Measurements from ENCODE around the gene PSMB10. TPM values are rescaled to one million over a fixed set of nuclear protein-coding genes. Genes with fewer than 3 reads are reported as not detected.
A peak's percentile ranks its signal among the peaks of the same experiment; 100 is the strongest.

PSMB10 gene
- total RNA-seq, 2 experiments from 2014 or later = 185 to 193 TPM

DNA sequence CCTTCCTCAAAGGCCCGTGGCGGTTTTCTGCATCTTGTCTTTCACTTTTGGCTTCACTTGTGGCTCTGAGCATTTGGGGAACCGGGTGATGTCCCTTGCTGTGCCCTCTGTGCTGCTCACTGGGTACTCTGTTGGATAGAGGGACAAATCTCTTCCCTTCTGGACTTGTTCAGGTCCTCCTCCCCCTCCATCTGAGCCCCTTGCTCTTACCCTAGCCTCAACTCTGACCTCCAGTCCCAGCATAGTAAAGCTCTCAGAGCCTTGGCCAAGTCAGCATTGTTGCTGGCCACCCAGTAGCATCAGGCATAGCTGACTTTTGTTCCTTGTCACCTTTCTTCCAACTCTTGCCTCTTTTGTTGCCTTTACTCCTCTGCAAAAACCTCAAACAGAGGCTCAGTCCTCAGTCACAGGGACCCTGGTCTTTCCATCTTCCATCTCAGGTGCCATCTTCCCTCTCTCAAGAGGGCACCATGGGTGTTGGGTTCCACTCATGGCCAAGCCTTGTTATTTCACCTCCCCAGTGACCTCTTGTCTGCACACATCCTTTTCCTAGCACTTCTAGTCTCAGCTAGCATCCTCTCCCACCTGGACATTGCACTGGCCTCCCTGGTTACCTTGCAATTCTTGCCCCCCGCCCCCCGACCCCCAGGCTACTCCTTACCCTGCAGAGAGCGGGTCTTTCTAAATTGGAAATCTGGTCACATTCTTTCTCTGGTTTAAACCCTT is 393 bp upstream of the PSMB10 start:
- H3K4me1 Mint-ChIP-seq (ENCODE audit: low read depth) = peaks cover 48% of the 10 kb centered on the region
- no peaks in the 10 kb centered on the region for H3K27me3 Mint-ChIP-seq
- intact Hi-C loops (cut with micrococcal nuclease) = loop anchor here (1.0 to 5.0 kb wide), 7 partner anchors 31 to 148 kb away; partner anchors contain the start of genes DDX28, DPEP2, DPEP3 and DUS2
- peak; percentile 88 for DNase-seq
- peaks cover 40% of the 10 kb centered on the region for H3K36me3 Mint-ChIP-seq
- H3K4me3 Mint-ChIP-seq = peak overlapping the region; percentile 100
- no peaks in the 10 kb centered on the region for H3K9me3 Mint-ChIP-seq
- ChIA-PET POLR2A (interaction anchor here (0.9 to 2.5 kb wide), 10 partner anchors 9 to 218 kb away, joined by 3 to 19 read pairs (median 6); partner anchors contain the start of genes DDX28, DUS2, GFOD2 and NFATC3), CTCF (interaction anchor here (0.6 to 3.2 kb wide), 7 partner anchors 9 to 293 kb away, joined by 3 to 14 read pairs (median 4); partner anchors contain the start of genes NRN1L and PSKH1)
- H3K27ac Mint-ChIP-seq = peak overlapping the region; percentile 99

DNA sequence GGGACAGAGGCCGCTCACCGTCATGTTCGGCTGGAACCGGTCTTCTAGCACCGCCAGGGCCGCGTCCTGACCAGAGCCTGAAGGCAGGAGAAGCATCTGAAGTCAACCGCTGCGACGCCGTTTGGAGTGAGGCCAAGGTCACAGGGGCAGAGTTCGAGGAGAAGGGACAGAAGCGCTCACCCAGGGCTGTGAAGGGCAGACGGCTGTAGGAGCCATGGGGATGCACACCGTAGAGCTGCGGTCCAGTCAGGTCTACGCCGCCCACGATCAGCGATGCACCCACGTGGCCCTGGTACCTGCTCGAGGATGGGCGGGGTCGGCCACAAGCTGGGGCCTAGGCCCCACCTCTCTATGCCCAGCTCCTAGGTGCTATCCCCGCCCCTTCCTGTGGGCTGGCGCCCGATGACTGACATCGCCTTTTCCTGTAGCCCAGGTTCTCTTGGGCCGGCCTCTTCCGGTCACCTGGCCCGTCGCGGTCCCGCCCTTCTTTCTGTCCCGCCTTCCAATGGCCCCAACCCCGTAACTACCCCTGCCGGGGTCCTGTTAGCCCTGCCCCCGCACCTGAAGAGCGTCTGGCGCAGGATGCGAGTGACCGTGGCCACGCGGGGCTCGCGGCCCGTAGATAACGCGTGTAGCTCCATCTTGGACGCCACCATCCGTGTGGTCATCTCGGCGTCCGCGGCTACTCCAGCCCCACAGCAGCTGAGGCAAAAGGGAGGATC is 1.1 kb downstream of the PSMB10 start:
- intact Hi-C loops (cut with micrococcal nuclease) = loop anchor here (1.0 to 5.0 kb wide), 12 partner anchors 17 to 275 kb away; partner anchors contain the start of genes ACD, DDX28, DPEP2 and DPEP3
- CTCF ChIA-PET = interaction anchor here (0.6 to 3.2 kb wide), 9 partner anchors 31 to 414 kb away, joined by 3 to 14 read pairs (median 3); partner anchors contain the start of gene PSKH1
- peak; percentile 98 for DNase-seq
- POLR2A ChIA-PET = interaction anchor here (0.6 to 2.5 kb wide), 16 partner anchors 10 to 455 kb away, joined by 3 to 19 read pairs (median 4); partner anchors contain the start of genes ATP6V0D1, DDX28, DPEP2 and DUS2
- Mint-ChIP-seq H3K9me3 (no peaks in the 10 kb centered on the region), H3K27ac (peak overlapping the region; percentile 99), H3K27me3 (no peaks in the 10 kb centered on the region), H3K36me3 (peaks cover 40% of the 10 kb centered on the region), H3K4me3 (peak overlapping the region; percentile 100), H3K4me1 (ENCODE audit: low read depth) (peaks cover 41% of the 10 kb centered on the region)

- DNase-seq = no peak
- Mint-ChIP-seq H3K9me3 (no peaks in the 10 kb centered on the region), H3K27ac (peak overlapping the region; percentile 99), H3K4me3 (peak overlapping the region; percentile 100), H3K27me3 (no peaks in the 10 kb centered on the region), H3K36me3 (peaks cover 40% of the 10 kb centered on the region), H3K4me1 (ENCODE audit: low read depth) (peaks cover 36% of the 10 kb centered on the region)
- POLR2A ChIA-PET = interaction anchor here (0.6 to 2.5 kb wide), 14 partner anchors 10 to 150 kb away, joined by 3 to 19 read pairs (median 6); partner anchors contain the start of genes DDX28, DPEP2, DUS2 and NFATC3
- intact Hi-C loops (cut with micrococcal nuclease) = loop anchor here (1.0 to 5.0 kb wide), 8 partner anchors 17 to 275 kb away; partner anchors contain the start of genes ACD, DPEP2, DPEP3 and NUTF2
- CTCF ChIA-PET = interaction anchor here (1.0 to 3.2 kb wide), 6 partner anchors 43 to 414 kb away, joined by 3 to 14 read pairs (median 6); partner anchors contain the start of gene PSKH1
Measured at GRCh38 chr16:67935101-67935401, 1.6 kb downstream of the PSMB10 start.

DNA sequence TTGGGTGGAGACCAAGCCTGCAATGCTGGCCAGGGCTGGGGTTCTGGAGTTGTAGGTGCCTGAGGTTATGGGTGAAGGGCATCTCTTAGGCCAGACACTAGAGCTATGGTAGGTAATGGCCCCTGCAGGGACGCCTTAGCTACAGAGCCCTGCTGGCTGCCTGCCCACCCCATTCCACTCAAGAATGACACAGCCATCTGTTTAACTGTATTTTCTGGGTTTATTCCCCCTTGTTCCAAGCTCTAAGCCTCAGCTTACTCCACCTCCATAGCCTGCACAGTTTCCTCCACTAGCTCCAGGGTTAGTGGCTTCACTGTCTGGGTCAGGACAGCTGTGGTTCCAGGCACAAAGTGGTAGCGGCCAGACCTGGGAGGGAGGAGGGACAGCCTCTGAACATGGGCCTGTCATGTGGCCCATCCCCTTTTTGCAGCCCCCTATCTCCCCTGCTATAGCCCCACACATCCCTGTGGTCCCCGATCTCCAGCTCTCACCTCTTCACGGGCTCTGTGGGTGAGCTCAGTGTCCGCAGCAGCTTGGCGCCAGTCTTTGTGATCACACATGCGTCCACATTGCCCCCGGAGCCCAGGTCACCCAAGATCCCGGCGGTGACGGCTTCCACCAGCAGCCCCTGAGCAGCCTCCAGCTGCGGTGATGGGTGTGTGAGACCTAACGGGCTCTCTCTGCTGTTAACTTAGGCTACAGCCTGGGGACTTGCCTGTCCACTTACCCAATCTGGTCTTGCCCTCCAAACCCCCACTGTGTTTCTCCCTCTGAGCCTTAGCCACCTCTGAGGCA is 2.1 kb downstream of the PSMB10 start:
- POLR2A ChIA-PET = interaction anchor here (1.2 to 2.4 kb wide), 7 partner anchors 42 to 151 kb away, joined by 3 to 18 read pairs (median 5); partner anchors contain the start of genes DPEP2, NFATC3, PSKH1 and RANBP10
- CTCF ChIA-PET = interaction anchor here (1.0 to 5.1 kb wide), 6 partner anchors 28 to 118 kb away, joined by 3 to 32 read pairs (median 3); partner anchors contain the start of gene NRN1L

DNA sequence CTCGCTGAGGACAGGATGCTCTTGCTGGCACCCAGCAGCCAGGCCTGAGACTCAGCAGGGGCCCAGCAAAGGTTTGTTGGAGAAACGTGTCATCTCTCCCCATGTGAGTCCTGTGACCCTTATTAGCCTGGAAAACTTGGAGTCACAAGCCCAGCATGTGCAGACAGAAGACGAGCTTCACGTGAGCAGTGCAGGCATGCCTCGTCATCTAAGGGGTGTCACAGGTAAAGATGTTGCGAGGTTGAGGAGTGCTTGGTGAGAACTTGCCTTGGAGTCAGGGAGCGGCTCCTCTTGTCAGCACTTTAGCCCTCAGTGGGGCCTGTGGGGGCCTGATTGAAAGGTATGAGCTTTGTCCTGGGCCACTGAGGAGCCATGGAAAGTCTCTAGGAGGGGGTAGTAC is 2.8 kb downstream of the PSMB10 start:
- intact Hi-C loops (cut with micrococcal nuclease) = no loop called here
- POLR2A ChIA-PET = interaction anchor here (0.6 kb wide), 1 partner anchor 69 kb away, joined by 3 read pairs; no protein-coding TSS in a partner anchor
- CTCF ChIA-PET = interaction anchor here (1.1 to 5.1 kb wide), 3 partner anchors 29 to 117 kb away, joined by 3 to 32 read pairs (median 3); partner anchors contain the start of gene NRN1L
- Mint-ChIP-seq H3K27me3 (no peaks in the 10 kb centered on the region), H3K9me3 (no peaks in the 10 kb centered on the region), H3K4me3 (no peak overlapping the region), H3K4me1 (ENCODE audit: low read depth) (peaks cover 26% of the 10 kb centered on the region), H3K36me3 (peaks cover 43% of the 10 kb centered on the region), H3K27ac (peak overlapping the region; percentile 46)
- no peak for DNase-seq

More for the DNA sequence above, 2.1 kb downstream of the PSMB10 start:
- intact Hi-C loops (cut with micrococcal nuclease) = loop anchor here (1.0 to 5.0 kb wide), 8 partner anchors 16 to 274 kb away; partner anchors contain the start of genes ACD, DPEP2, DPEP3 and NUTF2
- DNase-seq = no peak
- peaks cover 43% of the 10 kb centered on the region for H3K36me3 Mint-ChIP-seq
- no peaks in the 10 kb centered on the region for H3K9me3 Mint-ChIP-seq
- peak overlapping the region; percentile 99 for H3K27ac Mint-ChIP-seq
- H3K27me3 Mint-ChIP-seq = no peaks in the 10 kb centered on the region
- H3K4me1 Mint-ChIP-seq (ENCODE audit: low read depth) = peaks cover 30% of the 10 kb centered on the region
- H3K4me3 Mint-ChIP-seq = peak overlapping the region; percentile 100

DNA sequence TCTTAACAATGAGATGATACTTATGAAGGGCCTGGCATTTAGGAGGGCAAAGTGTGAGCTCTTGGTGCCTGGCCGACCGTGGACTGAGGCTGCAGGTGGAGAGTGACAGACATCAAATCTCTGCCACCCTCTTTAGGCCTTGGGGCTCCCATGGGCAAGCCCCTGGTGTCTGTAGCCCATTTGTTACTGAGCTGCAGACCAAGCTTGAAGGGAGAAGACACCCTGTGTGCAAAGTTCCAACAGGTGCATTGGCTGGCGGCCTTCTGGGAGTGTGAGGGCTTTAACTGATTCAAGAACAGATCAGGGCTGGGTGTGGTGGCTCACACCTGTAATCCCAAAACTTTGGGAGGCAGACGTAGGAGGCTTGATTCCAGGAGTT is 4.2 kb downstream of the PSMB10 start:
- Mint-ChIP-seq H3K4me1 (ENCODE audit: low read depth) (peaks cover 25% of the 10 kb centered on the region), H3K9me3 (no peaks in the 10 kb centered on the region), H3K27ac (peak overlapping the region; percentile 38), H3K27me3 (no peaks in the 10 kb centered on the region), H3K4me3 (no peak overlapping the region), H3K36me3 (peaks cover 45% of the 10 kb centered on the region)
- ChIA-PET POLR2A (no interaction called here), CTCF (interaction anchor here (1.3 to 5.1 kb wide), 3 partner anchors 49 to 116 kb away, joined by 4 to 32 read pairs (median 19); partner anchors contain the start of gene NRN1L)
- no peak for DNase-seq
- intact Hi-C loops (cut with micrococcal nuclease) = no loop called here

DNA sequence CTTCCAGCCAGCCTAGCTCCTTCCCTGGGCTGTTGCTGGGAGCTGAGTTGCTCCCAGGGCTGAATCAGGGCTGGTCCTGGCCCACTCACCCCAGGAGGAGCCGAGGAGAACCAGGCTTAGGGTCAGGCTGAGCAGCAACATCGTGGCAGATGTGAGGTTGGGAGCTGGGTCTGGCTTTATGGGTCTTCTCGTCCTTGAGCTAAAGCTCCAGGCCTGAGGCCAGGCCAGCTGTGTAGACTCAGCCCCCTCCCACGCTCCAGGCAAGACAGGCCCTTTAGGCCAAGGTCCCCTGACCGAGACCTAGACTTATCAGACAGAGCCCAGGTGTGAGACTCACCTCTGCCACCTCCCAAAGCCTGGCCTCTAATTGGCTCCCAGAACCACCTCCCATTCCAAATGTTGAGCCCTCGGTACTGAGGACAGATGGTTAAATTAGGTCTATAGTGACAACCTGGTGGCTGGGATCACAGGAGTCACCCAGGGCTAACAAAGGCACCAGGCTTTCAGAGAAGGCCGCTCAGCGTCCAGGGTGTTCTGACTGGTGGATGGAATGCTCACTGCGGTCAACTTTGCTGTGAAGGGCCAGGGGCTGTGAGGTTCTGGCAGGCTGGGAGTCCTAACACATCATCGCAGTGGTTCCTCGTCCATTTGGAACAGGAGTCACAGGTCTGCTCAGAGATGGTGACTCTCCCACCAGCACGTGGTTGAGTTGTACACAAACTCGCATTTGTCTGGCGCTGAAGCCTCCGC is 4.8 kb downstream of the PSMB10 start, which contains the start of gene CTRL:
Gene CTRL, minus strand, starts transcription at position 151 of the 750 bp plus-strand sequence. Its CDS starts 10 bp downstream, at position 141.
- H3K9me3 Mint-ChIP-seq = no peaks in the 10 kb centered on the region
- intact Hi-C loops (cut with micrococcal nuclease) = no loop called here
- H3K4me3 Mint-ChIP-seq = no peak within 1 kb of the TSS
- H3K27ac Mint-ChIP-seq = peak within 1 kb of the TSS; percentile 38
- CTCF ChIA-PET = interaction anchor here (3.3 to 5.1 kb wide), 2 partner anchors 49 to 116 kb away, joined by 19 to 32 read pairs; partner anchors contain the start of gene NRN1L
- peaks cover 20% of the 10 kb centered on the region for H3K4me1 Mint-ChIP-seq (ENCODE audit: low read depth)
- H3K36me3 Mint-ChIP-seq = peaks cover 41% of the 10 kb centered on the region
- POLR2A ChIA-PET = interaction anchor here (1.4 kb wide), 1 partner anchor 50 kb away, joined by 5 read pairs; no protein-coding TSS in a partner anchor
- H3K27me3 Mint-ChIP-seq = no peaks in the 10 kb centered on the region
- DNase-seq = no peak

GRCh38 chr16:67930678-67931211 is 5.9 kb downstream of the PSMB10 start:
- intact Hi-C loops (cut with micrococcal nuclease) = no loop called here
- H3K4me1 Mint-ChIP-seq (ENCODE audit: low read depth) = peaks cover 19% of the 10 kb centered on the region
- ChIA-PET POLR2A (interaction anchor here (0.9 to 1.4 kb wide), 2 partner anchors 49 to 57 kb away, joined by 4 to 5 read pairs; partner anchors contain the start of gene EDC4), CTCF (interaction anchor here (1.1 to 5.1 kb wide), 3 partner anchors 47 to 115 kb away, joined by 3 to 32 read pairs (median 19); partner anchors contain the start of gene NRN1L)
- H3K36me3 Mint-ChIP-seq = peaks cover 32% of the 10 kb centered on the region
- no peak for DNase-seq
- no peak overlapping the region for H3K4me3 Mint-ChIP-seq
- no peaks in the 10 kb centered on the region for H3K27me3 Mint-ChIP-seq
- no peak overlapping the region for H3K27ac Mint-ChIP-seq
- H3K9me3 Mint-ChIP-seq = no peaks in the 10 kb centered on the region

- H3K27ac Mint-ChIP-seq = no peak overlapping the region
- no peaks in the 10 kb centered on the region for H3K27me3 Mint-ChIP-seq
- H3K36me3 Mint-ChIP-seq = peaks cover 27% of the 10 kb centered on the region
- no peak for DNase-seq
- ChIA-PET CTCF (interaction anchor here (1.0 to 5.1 kb wide), 4 partner anchors 34 to 114 kb away, joined by 3 to 32 read pairs (median 11); partner anchors contain the start of gene NRN1L), POLR2A (interaction anchor here (1.4 kb wide), 1 partner anchor 48 kb away, joined by 5 read pairs; no protein-coding TSS in a partner anchor)
- intact Hi-C loops (cut with micrococcal nuclease) = no loop called here
- H3K4me1 Mint-ChIP-seq (ENCODE audit: low read depth) = peaks cover 18% of the 10 kb centered on the region
- no peaks in the 10 kb centered on the region for H3K9me3 Mint-ChIP-seq
- no peak overlapping the region for H3K4me3 Mint-ChIP-seq
Measured at GRCh38 chr16:67930191-67930590, 6.5 kb downstream of the PSMB10 start.
